Progenitor cell of endocrine pancreas (in vitro differentiated cells): Measurements from ENCODE around the gene TAF4. TPM values are rescaled to one million over a fixed set of nuclear protein-coding genes. Genes with fewer than 3 reads are reported as not detected.

ENCODE experiments used
- DNase-seq: peaks from one replicate; pipeline ENCODE4 v3.0.0; 2021; ENCODE audit warnings: low spot score; ENCODE audit not compliant: unreplicated experiment
- H3K27ac Mint-ChIP-seq: 2 replicates; pipeline ENCODE4 v1.8.0; 2021; ENCODE audit warnings: mild to moderate bottlenecking, moderate library complexity, mixed read lengths
- H3K27me3 Mint-ChIP-seq: 2 replicates; pipeline ENCODE4 v1.8.0; 2021; ENCODE audit warnings: mixed read lengths
- H3K36me3 Mint-ChIP-seq: 2 replicates; pipeline ENCODE4 v1.8.0; 2022; ENCODE audit warnings: mixed read lengths; ENCODE audit not compliant: insufficient read depth
- H3K4me1 Mint-ChIP-seq: 2 replicates; pipeline ENCODE4 v1.8.0; 2021; ENCODE audit warnings: low read depth, mixed read lengths
- H3K4me3 Mint-ChIP-seq: 2 replicates; pipeline ENCODE4 v1.8.0; 2021; ENCODE audit warnings: low read depth, mild to moderate bottlenecking, moderate library complexity, mixed read lengths
- H3K9me3 Mint-ChIP-seq: 2 replicates; pipeline ENCODE4 v1.8.0; 2021; ENCODE audit warnings: low read depth, mixed read lengths
- total RNA-seq: library from RNA; stranded (reverse); gene quantifications from 2 replicates; pipeline ENCODE4 v1.2.1, GENCODE V29; 2021
- TF ChIP-seq, protein P1 (sequence below): fragments of 200-600 bp; sonication (generic); IDR thresholded peaks from one replicate; pipeline ENCODE4 v1.5.0; 2021; ENCODE audit warnings: antibody characterized with exemption, mild to moderate bottlenecking; ENCODE audit not compliant: unreplicated experiment

The TAF4 gene
- total RNA-seq, 1 donor from 2014 or later: 34.7 TPM

DNA sequence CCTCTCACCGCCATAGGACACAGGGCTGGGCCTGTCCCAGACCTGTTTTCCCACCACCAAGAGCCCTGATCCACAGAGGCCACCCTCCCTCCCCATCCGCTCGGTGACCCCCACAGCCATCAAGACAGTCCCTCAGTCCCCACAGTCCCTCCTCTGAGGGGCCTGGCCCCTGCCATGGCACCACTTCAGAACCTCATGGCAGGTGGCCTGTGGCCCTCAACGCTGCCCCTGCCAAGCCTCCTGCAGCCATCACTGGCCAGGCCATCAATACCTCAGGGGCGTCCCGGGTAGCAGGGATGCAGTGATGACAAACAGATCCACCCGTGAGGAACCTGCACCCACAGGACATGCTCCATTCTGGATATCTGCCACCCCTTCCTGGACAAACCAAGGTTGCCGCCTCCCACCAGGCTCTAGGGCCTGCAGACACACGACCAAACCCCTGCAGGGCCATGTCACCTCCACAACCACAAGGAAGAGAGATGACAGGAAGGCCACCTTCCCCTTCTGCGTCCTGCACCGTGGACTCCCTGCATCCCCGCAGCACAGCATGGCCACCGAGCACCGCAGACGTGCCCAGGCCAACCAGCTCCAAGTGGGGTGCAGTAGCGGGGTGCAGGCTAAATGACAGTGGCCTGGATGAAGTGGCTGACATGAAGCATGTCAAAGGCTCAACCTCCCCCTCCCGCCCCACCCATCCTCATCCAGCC is 14.0 kb downstream of the TAF4 start:
- no peak for DNase-seq
- Mint-ChIP-seq H3K27ac (no peak overlapping the region), H3K27me3 (no peaks in the 10 kb centered on the region), H3K9me3 (no peaks in the 10 kb centered on the region), H3K4me1 (peaks cover 5% of the 10 kb centered on the region), H3K4me3 (no peak overlapping the region), H3K36me3 (peaks cover 3% of the 10 kb centered on the region)
- TF ChIP-seq, protein P1, sequence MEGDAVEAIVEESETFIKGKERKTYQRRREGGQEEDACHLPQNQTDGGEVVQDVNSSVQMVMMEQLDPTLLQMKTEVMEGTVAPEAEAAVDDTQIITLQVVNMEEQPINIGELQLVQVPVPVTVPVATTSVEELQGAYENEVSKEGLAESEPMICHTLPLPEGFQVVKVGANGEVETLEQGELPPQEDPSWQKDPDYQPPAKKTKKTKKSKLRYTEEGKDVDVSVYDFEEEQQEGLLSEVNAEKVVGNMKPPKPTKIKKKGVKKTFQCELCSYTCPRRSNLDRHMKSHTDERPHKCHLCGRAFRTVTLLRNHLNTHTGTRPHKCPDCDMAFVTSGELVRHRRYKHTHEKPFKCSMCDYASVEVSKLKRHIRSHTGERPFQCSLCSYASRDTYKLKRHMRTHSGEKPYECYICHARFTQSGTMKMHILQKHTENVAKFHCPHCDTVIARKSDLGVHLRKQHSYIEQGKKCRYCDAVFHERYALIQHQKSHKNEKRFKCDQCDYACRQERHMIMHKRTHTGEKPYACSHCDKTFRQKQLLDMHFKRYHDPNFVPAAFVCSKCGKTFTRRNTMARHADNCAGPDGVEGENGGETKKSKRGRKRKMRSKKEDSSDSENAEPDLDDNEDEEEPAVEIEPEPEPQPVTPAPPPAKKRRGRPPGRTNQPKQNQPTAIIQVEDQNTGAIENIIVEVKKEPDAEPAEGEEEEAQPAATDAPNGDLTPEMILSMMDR: no peak

DNA sequence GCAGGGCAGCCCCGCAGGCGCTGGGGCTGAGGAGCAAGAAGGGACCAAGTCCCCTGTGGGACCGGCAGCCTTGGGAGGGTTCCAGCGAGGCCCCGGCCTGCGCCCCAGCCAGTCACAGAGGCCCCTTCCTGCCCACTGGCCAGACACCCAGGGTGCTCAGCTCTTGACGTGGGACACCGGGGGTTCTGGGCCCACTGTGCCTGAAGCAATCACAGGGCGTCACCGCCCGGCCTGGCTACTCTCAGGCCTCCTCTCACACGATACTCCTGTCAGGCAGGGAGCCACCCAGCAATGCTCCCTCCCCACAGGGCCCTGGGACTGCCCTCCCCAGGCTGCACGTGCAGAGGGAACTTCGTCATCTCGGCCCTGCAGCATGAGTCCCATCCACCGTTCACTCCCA is 14.5 kb downstream of the TAF4 start:
- no peak for DNase-seq
- TF ChIP-seq, protein P1: no peak
- no peak overlapping the region for H3K27ac Mint-ChIP-seq
- H3K4me1 Mint-ChIP-seq: peaks cover 5% of the 10 kb centered on the region
- H3K9me3 Mint-ChIP-seq: no peaks in the 10 kb centered on the region
- H3K27me3 Mint-ChIP-seq: no peaks in the 10 kb centered on the region
- H3K4me3 Mint-ChIP-seq: no peak overlapping the region
- H3K36me3 Mint-ChIP-seq: no peaks in the 10 kb centered on the region

DNA sequence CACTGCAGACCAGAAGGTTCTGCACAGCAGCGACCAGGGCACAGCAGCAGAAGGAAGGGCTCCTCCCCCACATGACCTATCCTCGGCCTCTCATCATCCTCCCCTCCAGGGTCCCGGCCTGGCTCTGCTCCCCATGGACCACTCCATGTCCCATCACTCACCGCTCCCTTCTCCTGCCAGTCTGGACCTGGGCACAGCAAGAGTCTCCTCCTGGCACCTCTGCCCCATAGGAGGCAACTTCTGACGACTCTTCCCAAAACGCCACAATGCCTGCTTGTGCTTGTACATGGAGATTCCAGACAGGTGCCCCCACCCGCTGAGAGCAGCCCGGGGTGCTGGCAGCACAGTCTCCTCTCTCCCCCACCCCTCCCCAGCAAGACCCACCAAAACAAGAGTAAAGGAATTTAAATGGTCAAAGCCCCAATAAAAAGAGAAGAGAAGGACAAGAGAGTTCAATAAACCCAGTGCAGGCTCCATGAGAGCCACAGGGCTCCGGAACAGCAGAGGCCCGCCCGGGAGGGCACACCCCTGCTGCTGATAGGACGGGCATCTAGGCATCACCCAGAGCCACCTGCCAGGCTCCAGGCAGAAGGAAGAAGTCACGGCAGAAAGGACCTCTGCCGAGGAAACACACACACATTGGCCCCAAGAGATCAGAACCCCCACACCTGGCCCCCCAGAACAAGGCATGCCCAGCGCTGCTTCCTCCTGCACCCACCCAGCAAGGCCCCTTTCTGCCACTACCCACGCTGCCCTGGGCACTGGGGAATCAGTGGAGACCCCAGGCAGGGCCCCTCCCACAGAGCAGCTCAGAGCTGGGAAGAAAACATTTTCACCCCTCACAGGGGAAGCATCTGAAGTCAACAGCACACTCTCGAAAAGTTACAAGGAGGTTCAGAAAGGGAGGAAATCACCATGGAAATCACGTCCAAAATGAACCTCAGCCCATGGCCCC is 15.2 kb downstream of the TAF4 start:
- no peak for DNase-seq
- Mint-ChIP-seq H3K27me3 (no peaks in the 10 kb centered on the region), H3K36me3 (no peaks in the 10 kb centered on the region), H3K9me3 (no peaks in the 10 kb centered on the region), H3K4me3 (no peak overlapping the region), H3K27ac (peak overlapping the region; percentile 46), H3K4me1 (peaks cover 5% of the 10 kb centered on the region)
- TF ChIP-seq, protein P1: no peak

DNA sequence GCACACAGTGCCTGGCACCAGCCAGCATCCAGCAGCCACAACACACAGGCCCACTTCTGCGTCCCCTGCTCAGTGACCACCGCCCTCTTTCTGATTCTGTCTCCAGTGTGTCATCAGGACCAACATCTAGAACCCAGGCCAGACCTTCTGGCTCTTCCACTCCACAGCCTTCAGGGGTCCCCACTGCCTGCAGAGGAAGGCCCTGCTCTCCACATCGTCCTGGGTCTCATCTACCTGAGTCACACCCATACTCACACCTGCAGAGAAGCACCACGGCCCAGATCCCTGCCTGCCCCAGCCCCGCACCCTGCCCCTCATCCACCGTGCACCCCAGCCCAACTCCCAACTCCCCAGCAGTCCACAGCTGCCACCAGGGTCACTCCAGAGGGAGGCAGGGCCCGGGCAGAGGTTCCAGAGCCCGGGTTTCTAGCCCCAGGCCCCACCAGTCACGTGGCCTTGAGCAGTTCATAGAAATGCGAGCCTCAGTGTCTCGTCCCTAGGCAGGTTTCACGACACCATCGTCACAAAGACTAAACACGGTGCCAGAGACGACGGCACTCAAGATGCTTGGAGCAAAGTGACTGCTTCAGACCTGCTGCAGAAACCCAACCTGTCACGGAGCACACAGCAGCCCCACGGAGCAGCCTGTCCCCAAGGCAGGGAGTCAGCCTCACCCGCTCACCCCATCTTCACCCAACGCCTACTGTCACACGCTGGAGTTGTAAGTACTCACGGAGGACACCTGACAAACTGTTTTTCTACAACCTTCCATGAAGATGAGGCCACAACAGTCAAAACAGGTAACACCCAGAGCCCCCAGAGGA is 16.1 kb downstream of the TAF4 start:
- no peaks in the 10 kb centered on the region for H3K36me3 Mint-ChIP-seq
- peaks cover 5% of the 10 kb centered on the region for H3K4me1 Mint-ChIP-seq
- no peak overlapping the region for H3K27ac Mint-ChIP-seq

More for the DNA sequence above, 16.1 kb downstream of the TAF4 start:
- no peaks in the 10 kb centered on the region for H3K9me3 Mint-ChIP-seq
- TF ChIP-seq, protein P1: no peak
- no peaks in the 10 kb centered on the region for H3K27me3 Mint-ChIP-seq
- no peak for DNase-seq
- H3K4me3 Mint-ChIP-seq: no peak overlapping the region
